Testis (tissue), 3 donors: ENCODE data around the gene NLGN2. TPM values are rescaled to one million over a fixed set of nuclear protein-coding genes. Genes with fewer than 3 reads are reported as not detected.

Experiments
- DNase-seq: peaks from one replicate; pipeline ENCODE4 v3.0.0-alpha.2; 2019
- H3K27ac ChIP-seq, 2 donors: fragments of 200-600 bp; sonication (generic); one replicate each; pipeline ENCODE4 v1.5.1; 2019
- H3K27me3 ChIP-seq: fragments of 200-600 bp; sonication (generic); one replicate; pipeline ENCODE4 v1.5.1; 2019
- H3K36me3 ChIP-seq: fragments of 200-600 bp; sonication (generic); one replicate; pipeline ENCODE4 v1.5.1; 2017; ENCODE audit warnings: low read depth; ENCODE audit errors: missing control alignments
- H3K4me1 ChIP-seq: fragments of 200-600 bp; sonication (generic); one replicate; pipeline ENCODE4 v1.5.1; 2019
- H3K4me3 ChIP-seq, 2 donors: fragments of 200-600 bp; sonication (generic); one replicate each; pipeline ENCODE4 v1.5.1; 2017 to 2019
- H3K9me3 ChIP-seq: fragments of 200-600 bp; sonication (generic); one replicate; pipeline ENCODE4 v1.5.1; 2017
- POLR2A ChIP-seq: fragments of 450-650 bp; IDR thresholded peaks from one replicate; pipeline ENCODE4 v1.6.1; 2017; ENCODE audit warnings: antibody characterized with exemption, mild to moderate bottlenecking, moderate library complexity
- WGBS, 2 donors: methylation state at CpG; one replicate each; pipeline ENCODE4 v1.1.5; 2018; 5-methylcytosine and 5-hydroxymethylcytosine counted together
- intact Hi-C: fragments of 100-400 bp; cut with DNase I; formaldehyde crosslinking; loops from one replicate; pipeline ENCODE4 v1.15.1; 2023; ENCODE audit warnings: low total_unique reads
- polyA plus RNA-seq: library from polyadenylated mRNA; stranded (reverse); fragments of 350-450 nt; fragmentation: Illumina TruSeq; extraction: RNeasy Lipid Tissue Mini Kit (QIAGEN cat#74804); gene quantifications from one replicate; pipeline ENCODE4 v1.2.3, GENCODE V29; 2014; ENCODE audit warnings: low read depth, low replicate concordance; ENCODE audit not compliant: insufficient read depth
- total RNA-seq, 2 donors: library from RNA; depleted of rRNA; stranded (reverse); fragments of >200 nt; gene quantifications; one replicate each; pipeline ENCODE4 v1.2.3, GENCODE V29; 2016
- TF ChIP-seq, protein P1 (sequence below), 3 experiments: fragments of 450-650 bp in 2 of 3; fragments of 200-600 bp in 1 of 3; sonication (generic) in 1 of 3; IDR thresholded peaks; one replicate each; pipeline ENCODE4 v1.5.1; 2016 to 2019; ENCODE audit warnings: antibody characterized with exemption in 3 of 3, mild to moderate bottlenecking in 2 of 3, moderate library complexity in 1 of 3

NLGN2 gene
- total and polyA plus RNA-seq, 3 donors from 2014 or later = 8.4 to 10.7 (median 9.9) TPM

DNA sequence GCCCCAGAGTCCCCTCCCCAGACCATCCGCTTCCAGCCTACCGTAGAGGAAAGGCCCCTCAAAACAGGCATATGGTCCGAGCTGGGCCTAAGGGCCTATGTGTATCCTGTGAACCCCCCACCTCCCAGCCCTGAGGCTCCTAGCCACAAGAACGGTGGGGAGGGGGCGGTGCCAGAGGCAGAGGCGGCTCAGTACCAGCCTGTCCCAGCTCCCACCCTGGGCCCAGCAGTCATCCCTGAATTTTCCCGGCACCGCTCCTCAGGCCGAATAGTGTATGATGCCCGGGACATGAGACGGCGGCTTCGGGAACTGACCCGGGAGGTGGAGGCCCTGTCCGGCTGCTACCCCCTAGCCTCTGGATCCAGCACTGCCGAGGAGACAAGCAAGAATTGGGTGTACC lies 13.5 kb downstream of the NLGN2 start:
- H3K9me3 ChIP-seq = no peaks in the 10 kb centered on the region
- TF ChIP-seq, protein P1, sequence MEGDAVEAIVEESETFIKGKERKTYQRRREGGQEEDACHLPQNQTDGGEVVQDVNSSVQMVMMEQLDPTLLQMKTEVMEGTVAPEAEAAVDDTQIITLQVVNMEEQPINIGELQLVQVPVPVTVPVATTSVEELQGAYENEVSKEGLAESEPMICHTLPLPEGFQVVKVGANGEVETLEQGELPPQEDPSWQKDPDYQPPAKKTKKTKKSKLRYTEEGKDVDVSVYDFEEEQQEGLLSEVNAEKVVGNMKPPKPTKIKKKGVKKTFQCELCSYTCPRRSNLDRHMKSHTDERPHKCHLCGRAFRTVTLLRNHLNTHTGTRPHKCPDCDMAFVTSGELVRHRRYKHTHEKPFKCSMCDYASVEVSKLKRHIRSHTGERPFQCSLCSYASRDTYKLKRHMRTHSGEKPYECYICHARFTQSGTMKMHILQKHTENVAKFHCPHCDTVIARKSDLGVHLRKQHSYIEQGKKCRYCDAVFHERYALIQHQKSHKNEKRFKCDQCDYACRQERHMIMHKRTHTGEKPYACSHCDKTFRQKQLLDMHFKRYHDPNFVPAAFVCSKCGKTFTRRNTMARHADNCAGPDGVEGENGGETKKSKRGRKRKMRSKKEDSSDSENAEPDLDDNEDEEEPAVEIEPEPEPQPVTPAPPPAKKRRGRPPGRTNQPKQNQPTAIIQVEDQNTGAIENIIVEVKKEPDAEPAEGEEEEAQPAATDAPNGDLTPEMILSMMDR (IDR thresholded peaks at IDR 0.05) = no peak
- no peak for TF ChIP-seq POLR2A
- intact Hi-C loops = no loop called here
- DNase-seq = no peak
- no peak overlapping the region for H3K4me3 ChIP-seq
- no peak overlapping the region for H3K27ac ChIP-seq
- WGBS, 2 donors = 91 to 94% methylated on average over 15 to 16 of the region's 16 CpGs
- H3K4me1 ChIP-seq = no peaks in the 10 kb centered on the region
- H3K27me3 ChIP-seq = no peaks in the 10 kb centered on the region
- H3K36me3 ChIP-seq = no peaks in the 10 kb centered on the region

DNA sequence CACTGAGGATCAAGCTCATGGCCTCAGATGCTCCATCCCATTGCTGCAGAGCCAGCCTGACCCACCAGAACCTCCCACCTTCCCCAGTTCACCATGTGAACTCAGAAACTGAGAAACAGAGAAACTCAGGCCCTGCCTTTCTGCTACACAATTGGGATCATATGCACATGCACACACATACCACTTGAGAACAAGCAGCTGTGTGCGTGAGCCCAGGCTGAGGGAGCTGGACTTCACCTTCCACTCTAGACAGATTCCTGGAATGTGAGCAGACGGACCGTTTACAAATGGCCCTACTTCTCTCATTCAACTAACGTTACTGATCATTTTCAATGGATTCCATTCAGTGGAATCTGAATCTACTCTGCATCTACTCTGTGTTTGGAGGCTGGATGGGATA lies 16.0 kb downstream of the NLGN2 start:
- H3K27me3 ChIP-seq = no peaks in the 10 kb centered on the region
- 77 to 84% methylated on average over 4 of the region's 4 CpGs for WGBS, 2 donors
- no peak overlapping the region for H3K27ac ChIP-seq
- TF ChIP-seq, protein P1 (IDR thresholded peaks at IDR 0.05) = no peak
- TF ChIP-seq POLR2A = no peak
- H3K9me3 ChIP-seq = no peaks in the 10 kb centered on the region
- H3K36me3 ChIP-seq = no peaks in the 10 kb centered on the region
- no peak for DNase-seq
- H3K4me3 ChIP-seq = no peak overlapping the region
- H3K4me1 ChIP-seq = no peaks in the 10 kb centered on the region
- intact Hi-C loops = no loop called here

DNA sequence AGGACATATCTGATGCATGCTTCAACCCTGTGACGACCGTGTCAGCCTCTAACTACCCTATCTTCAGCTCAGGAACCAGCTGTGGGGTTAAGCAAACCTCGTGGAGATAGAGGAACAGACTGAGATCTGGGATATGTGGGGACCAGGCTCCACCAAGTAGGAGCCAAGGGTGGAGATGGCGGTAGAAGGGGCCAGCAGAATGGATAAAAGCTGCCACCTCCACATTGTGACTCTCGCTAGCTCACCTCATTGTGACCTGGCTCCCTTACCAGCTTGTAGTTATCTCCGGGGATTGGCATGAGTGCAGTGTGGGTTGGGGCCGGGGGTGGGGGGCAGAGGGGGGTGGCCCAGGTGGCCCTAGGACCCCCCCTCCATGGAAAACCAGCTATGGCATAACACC lies 17.7 kb downstream of the NLGN2 start, which contains the start of gene SPEM2:
TSS of gene SPEM2 (plus strand) at position 301 of the 400 bp plus-strand sequence. CDS start at position 374, 73 bp downstream.
- no peak within 1 kb of the TSS for H3K4me3 ChIP-seq
- no peaks in the 10 kb centered on the region for H3K27me3 ChIP-seq
- H3K4me1 ChIP-seq = no peaks in the 10 kb centered on the region
- no peak for TF ChIP-seq POLR2A
- TF ChIP-seq, protein P1 (IDR thresholded peaks at IDR 0.05) = no peak
- H3K9me3 ChIP-seq = no peaks in the 10 kb centered on the region
- 84 to 91% methylated on average over 7 of the region's 7 CpGs for WGBS, 2 donors
- DNase-seq = no peak
- intact Hi-C loops = no loop called here
- no peak within 1 kb of the TSS for H3K27ac ChIP-seq
- H3K36me3 ChIP-seq = no peaks in the 10 kb centered on the region

DNA sequence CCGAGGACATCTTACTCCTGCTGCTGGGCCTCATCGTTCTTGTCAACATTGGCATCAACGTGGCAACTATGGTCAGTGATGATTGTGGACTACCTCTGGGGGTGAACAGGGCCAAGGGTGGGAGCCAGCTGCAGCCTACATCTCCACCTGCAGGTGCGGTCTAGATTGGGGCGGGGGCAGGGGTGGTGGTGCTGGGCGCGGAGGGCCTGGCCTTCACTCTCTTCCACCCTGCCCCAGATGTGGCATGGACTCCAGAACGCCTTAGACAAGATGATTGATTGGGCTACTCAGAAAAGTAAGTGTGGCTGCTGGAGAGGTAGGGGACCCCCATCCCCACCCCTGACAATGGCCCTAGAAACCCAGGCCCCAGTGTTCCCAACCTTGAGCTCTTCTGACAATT lies 18.1 kb downstream of the NLGN2 start:
- no peak overlapping the region for H3K27ac ChIP-seq
- H3K4me1 ChIP-seq = no peaks in the 10 kb centered on the region
- intact Hi-C loops = no loop called here
- no peaks in the 10 kb centered on the region for H3K36me3 ChIP-seq
- no peaks in the 10 kb centered on the region for H3K27me3 ChIP-seq
- 89 to 92% methylated on average over 5 to 8 of the region's 8 CpGs for WGBS, 2 donors
- no peak for DNase-seq
- H3K4me3 ChIP-seq = no peak overlapping the region
- TF ChIP-seq POLR2A = no peak
- TF ChIP-seq, protein P1 (IDR thresholded peaks at IDR 0.05) = no peak
- no peaks in the 10 kb centered on the region for H3K9me3 ChIP-seq

DNA sequence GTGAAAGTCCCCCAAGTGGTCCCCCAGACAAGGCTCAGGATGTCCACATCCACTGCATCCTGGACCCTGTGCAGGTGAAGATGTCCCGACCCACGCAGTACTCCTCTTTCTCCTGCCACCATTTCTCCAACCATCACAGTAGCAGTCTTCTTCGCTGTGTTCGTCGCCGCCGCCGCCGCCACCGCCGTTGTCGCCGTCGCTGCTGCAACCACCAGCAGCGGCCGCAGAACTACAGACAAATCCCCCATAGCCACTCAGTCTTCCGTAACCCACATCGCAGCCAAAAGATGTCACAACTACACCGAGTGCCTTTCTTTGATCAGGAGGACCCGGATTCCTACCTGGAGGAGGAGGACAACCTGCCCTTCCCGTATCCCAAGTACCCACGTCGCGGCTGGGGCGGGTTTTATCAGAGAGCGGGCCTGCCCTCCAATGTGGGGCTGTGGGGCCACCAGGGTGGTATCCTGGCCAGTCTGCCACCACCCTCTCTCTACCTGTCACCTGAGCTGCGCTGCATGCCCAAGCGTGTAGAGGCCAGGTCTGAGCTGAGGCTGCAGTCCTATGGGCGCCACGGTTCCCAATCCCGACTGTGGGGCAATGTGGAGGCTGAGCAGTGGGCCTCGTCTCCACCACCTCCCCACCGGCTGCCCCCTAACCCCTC lies 18.7 kb downstream of the NLGN2 start:
- no peak overlapping the region for H3K4me3 ChIP-seq

More for the DNA sequence above, 18.7 kb downstream of the NLGN2 start:
- intact Hi-C loops = no loop called here
- no peaks in the 10 kb centered on the region for H3K9me3 ChIP-seq
- WGBS, 2 donors = 93 to 94% methylated on average over 28 to 33 of the region's 33 CpGs
- TF ChIP-seq, protein P1 (IDR thresholded peaks at IDR 0.05) = no peak
- no peak for TF ChIP-seq POLR2A
- no peaks in the 10 kb centered on the region for H3K4me1 ChIP-seq
- no peaks in the 10 kb centered on the region for H3K27me3 ChIP-seq
- no peaks in the 10 kb centered on the region for H3K36me3 ChIP-seq
- no peak overlapping the region for H3K27ac ChIP-seq
- no peak for DNase-seq
